ENCODE data around the gene RASGRF1.

RASGRF1 gene

GRCh38 chr15:78925956-78926743, 164.4 kb downstream of the RASGRF1 start:
- TF ChIP-seq ZBTB7A (IDR thresholded peaks at IDR 0.05; ENCODE audit: low read depth) (no peak), EP300 (IDR thresholded peaks at IDR 0.05; ENCODE audit: borderline replicate concordance) (no peak), RAD21 (IDR thresholded peaks at IDR 0.05; ENCODE audit: low read depth) (no peak), TEAD4 (IDR thresholded peaks at IDR 0.05) (no peak), TCF12 (IDR thresholded peaks at IDR 0.05; ENCODE audit: low read depth) (no peak), CEBPB (IDR thresholded peaks at IDR 0.05) (no peak), MAX (IDR thresholded peaks at IDR 0.05) (no peak)

- TF ChIP-seq CREB1 (IDR thresholded peaks at IDR 0.05; ENCODE audit: low read depth) = no peak
- no peak for TF ChIP-seq EP300 (IDR thresholded peaks at IDR 0.05; ENCODE audit: borderline replicate concordance)
- TF ChIP-seq USF1 (IDR thresholded peaks at IDR 0.05) = no peak
- TF ChIP-seq YY1 (IDR thresholded peaks at IDR 0.05; ENCODE audit: low read depth) = no peak
- no peak for TF ChIP-seq NFIC (IDR thresholded peaks at IDR 0.05)
- TF ChIP-seq MAX (IDR thresholded peaks at IDR 0.05) = no peak
- no peak for TF ChIP-seq TAF1 (IDR thresholded peaks at IDR 0.05; ENCODE audit: low read depth)
- TF ChIP-seq EGR1 (IDR thresholded peaks at IDR 0.05) = no peak
- TF ChIP-seq RAD21 (IDR thresholded peaks at IDR 0.05; ENCODE audit: low read depth) = no peak
- no peak for TF ChIP-seq REST (IDR thresholded peaks at IDR 0.05; ENCODE audit: low read depth)
- TF ChIP-seq CEBPB (IDR thresholded peaks at IDR 0.05) = no peak
- TF ChIP-seq FOXM1 (IDR thresholded peaks at IDR 0.05; ENCODE audit: borderline replicate concordance, low read depth) = no peak
- no peak for TF ChIP-seq ZBTB7A (IDR thresholded peaks at IDR 0.05; ENCODE audit: low read depth)
- TF ChIP-seq TCF12 (IDR thresholded peaks at IDR 0.05; ENCODE audit: low read depth) = no peak
- no peak for TF ChIP-seq TEAD4 (IDR thresholded peaks at IDR 0.05)
Measured at GRCh38 chr15:78925076-78925624, 165.4 kb downstream of the RASGRF1 start.

- TF ChIP-seq YY1 (IDR thresholded peaks at IDR 0.05; ENCODE audit: low read depth) (no peak), FOXM1 (IDR thresholded peaks at IDR 0.05; ENCODE audit: borderline replicate concordance, low read depth) (no peak), MAX (IDR thresholded peaks at IDR 0.05) (no peak), RAD21 (IDR thresholded peaks at IDR 0.05; ENCODE audit: low read depth) (no peak), TAF1 (IDR thresholded peaks at IDR 0.05; ENCODE audit: low read depth) (no peak)
Measured at GRCh38 chr15:78923480-78924360, 166.9 kb downstream of the RASGRF1 start.

- TF ChIP-seq RAD21 (IDR thresholded peaks at IDR 0.05; ENCODE audit: low read depth) (no peak), MAX (IDR thresholded peaks at IDR 0.05) (no peak), USF1 (IDR thresholded peaks at IDR 0.05) (no peak), NFIC (IDR thresholded peaks at IDR 0.05) (no peak)
Measured at GRCh38 chr15:78923015-78923414, 167.6 kb downstream of the RASGRF1 start.

- TF ChIP-seq TEAD4 (IDR thresholded peaks at IDR 0.05) (no peak), TCF12 (IDR thresholded peaks at IDR 0.05; ENCODE audit: low read depth) (no peak), CEBPB (IDR thresholded peaks at IDR 0.05) (no peak), NFIC (IDR thresholded peaks at IDR 0.05) (no peak), CREB1 (IDR thresholded peaks at IDR 0.05; ENCODE audit: low read depth) (no peak), MAX (IDR thresholded peaks at IDR 0.05) (no peak), YY1 (IDR thresholded peaks at IDR 0.05; ENCODE audit: low read depth) (no peak), USF1 (IDR thresholded peaks at IDR 0.05) (no peak), TAF1 (IDR thresholded peaks at IDR 0.05; ENCODE audit: low read depth) (no peak)
Measured at GRCh38 chr15:78922527-78922926, 168.1 kb downstream of the RASGRF1 start.

- no peak for TF ChIP-seq EGR1 (IDR thresholded peaks at IDR 0.05)
- TF ChIP-seq NFIC (IDR thresholded peaks at IDR 0.05) = no peak
- no peak for TF ChIP-seq CEBPB (IDR thresholded peaks at IDR 0.05)
- no peak for TF ChIP-seq FOXM1 (IDR thresholded peaks at IDR 0.05; ENCODE audit: borderline replicate concordance, low read depth)
- TF ChIP-seq CREB1 (IDR thresholded peaks at IDR 0.05; ENCODE audit: low read depth) = no peak
- no peak for TF ChIP-seq YY1 (IDR thresholded peaks at IDR 0.05; ENCODE audit: low read depth)
- TF ChIP-seq ZBTB7A (IDR thresholded peaks at IDR 0.05; ENCODE audit: low read depth) = no peak
- TF ChIP-seq EP300 (IDR thresholded peaks at IDR 0.05; ENCODE audit: borderline replicate concordance) = no peak
- no peak for TF ChIP-seq USF1 (IDR thresholded peaks at IDR 0.05)
Measured at GRCh38 chr15:78921940-78922339, 168.6 kb downstream of the RASGRF1 start.
